HepG2 (cell line): ENCODE measurements around the gene CLPTM1L. TPM values are rescaled to one million over a fixed set of nuclear protein-coding genes. Genes with fewer than 3 reads are reported as not detected.

Source experiments
- ATF1 ChIP-seq: IDR thresholded peaks from 2 replicates; pipeline ENCODE4 v1.6.1; 2016; ENCODE audit warnings: mild to moderate bottlenecking, control low read depth
- CBX1 ChIP-seq: IDR thresholded peaks from one replicate; pipeline ENCODE4 v1.6.1; 2016; ENCODE audit warnings: antibody characterized with exemption, low read depth
- FOXO4 ChIP-seq: sonication (generic); formaldehyde crosslinking; conservative IDR thresholded peaks from 2 replicates; pipeline ENCODE4 v1.8.1; 2023; ENCODE audit warnings: missing genetic modification reagents
- HDAC6 ChIP-seq: fragments of 200-600 bp; sonication (generic); IDR thresholded peaks from 2 replicates; pipeline ENCODE4 v1.7.0; 2017; ENCODE audit warnings: mild to moderate bottlenecking, antibody characterized with exemption, low read length, low read depth
- KDM1A ChIP-seq: IDR thresholded peaks from 2 replicates; pipeline ENCODE4 v1.6.1; 2016; ENCODE audit warnings: missing compliant biosample characterization
- KLF6 ChIP-seq: IDR thresholded peaks from 2 replicates; pipeline ENCODE4 v1.8.0; 2016; ENCODE audit warnings: missing biosample characterization, missing genetic modification reagents
- KMT2B ChIP-seq: IDR thresholded peaks from 2 replicates; pipeline ENCODE4 v1.6.1; 2016; ENCODE audit warnings: missing genetic modification reagents, missing compliant biosample characterization
- NFKBIZ ChIP-seq: IDR thresholded peaks from 2 replicates; pipeline ENCODE4 v1.6.1; 2018; ENCODE audit warnings: missing genetic modification reagents, missing compliant biosample characterization
- NR2F1 ChIP-seq, 2 experiments: fragments of 450-650 bp in 1 of 2; formaldehyde crosslinking in 1 of 2; IDR thresholded peaks; 2 replicates each; pipeline versions ENCODE4 v1.5.0 to v1.6.1; 2016 to 2020; ENCODE audit warnings: mild to moderate bottlenecking in 1 of 2, missing compliant biosample characterization in 1 of 2, missing genetic modification reagents in 1 of 2, moderate library complexity in 1 of 2
- ONECUT2 ChIP-seq: sonication (generic); formaldehyde crosslinking; IDR thresholded peaks from 2 replicates; pipeline ENCODE4 v1.4.0; 2020; ENCODE audit warnings: missing genetic modification reagents
- PBX3 ChIP-seq: sonication (generic); formaldehyde crosslinking; IDR thresholded peaks from 2 replicates; pipeline ENCODE4 v1.8.1; 2023; ENCODE audit warnings: missing genetic modification reagents, inconsistent platforms, borderline replicate concordance
- RBFOX2 ChIP-seq: fragments of 200-400 bp; formaldehyde crosslinking; IDR thresholded peaks from 2 replicates; pipeline ENCODE4 v1.6.1; 2017; ENCODE audit warnings: low read depth, mild to moderate bottlenecking, low read length
- SIN3B ChIP-seq: fragments of 150-350 bp; IDR thresholded peaks from 2 replicates; pipeline ENCODE4 v1.6.1; 2014; ENCODE audit warnings: low read length
- TRAFD1 ChIP-seq: sonication (generic); formaldehyde crosslinking; IDR thresholded peaks from 2 replicates; pipeline ENCODE4 v1.5.1; 2020; ENCODE audit warnings: missing genetic modification reagents, mild to moderate bottlenecking, borderline replicate concordance
- ZBTB20 ChIP-seq: sonication (generic); formaldehyde crosslinking; IDR thresholded peaks from 2 replicates; pipeline ENCODE4 v1.8.1; 2023; ENCODE audit warnings: missing genetic modification reagents, low read depth, mild to moderate bottlenecking, borderline replicate concordance
- ZBTB25 ChIP-seq: IDR thresholded peaks from 2 replicates; pipeline ENCODE4 v1.6.1; 2018; ENCODE audit warnings: missing genetic modification reagents
- ZEB1 ChIP-seq: IDR thresholded peaks from 2 replicates; pipeline ENCODE4 v1.6.1; 2012; ENCODE audit warnings: mild to moderate bottlenecking, low read depth, inconsistent platforms; ENCODE audit not compliant: insufficient replicate concordance
- ZFP41 ChIP-seq: sonication (generic); formaldehyde crosslinking; IDR thresholded peaks from 2 replicates; pipeline ENCODE4 v1.4.0; 2020; ENCODE audit warnings: mild to moderate bottlenecking, missing genetic modification reagents, borderline replicate concordance
- ZNF335 ChIP-seq: sonication (generic); formaldehyde crosslinking; IDR thresholded peaks from 2 replicates; pipeline ENCODE4 v1.4.0; 2020; ENCODE audit warnings: missing genetic modification reagents
- ZNF563 ChIP-seq: sonication (generic); formaldehyde crosslinking; IDR thresholded peaks from 2 replicates; pipeline ENCODE4 v1.8.0; 2022; ENCODE audit warnings: mild to moderate bottlenecking, moderate library complexity, missing genetic modification reagents
- polyA plus RNA-seq, 8 experiments: library from polyadenylated mRNA; depleted of rRNA in 3 of 8; stranded (reverse) in 7 of 8; unstranded in 1 of 8; fragments of >200 nt; fragmentation: Illumina TruSeq in 4 of 8; extraction: Trizol in 4 of 8; gene quantifications; 2 replicates each; pipeline versions ENCODE4 v1.2.1 to v1.2.3, GENCODE V29; 2011 to 2016; ENCODE audit warnings: low read depth in 4 of 8, missing spikeins in 1 of 8, mixed read lengths in 1 of 8; ENCODE audit not compliant: insufficient read depth in 1 of 8
- total RNA-seq, 5 experiments: library from RNA; depleted of rRNA; stranded (reverse); fragments of >200 nt; fragmentation: Illumina TruSeq; extraction: Trizol; gene quantifications; 2 replicates each; pipeline ENCODE4 v1.2.3, GENCODE V29; 2016; ENCODE audit warnings: low read depth in 1 of 5
- TF ChIP-seq, protein P1 (sequence below): sonication (generic); formaldehyde crosslinking; IDR thresholded peaks from 2 replicates; pipeline ENCODE4 v1.5.0; 2020; ENCODE audit warnings: mild to moderate bottlenecking, missing genetic modification reagents

Gene CLPTM1L
- total and polyA plus RNA-seq, 2 of the 13 experiments (the other 11 are each of a cell fraction or from before 2014, with no cell fraction given): 80.3 to 124 TPM

GRCh38 chr5:1344975-1345838 lies at the start of gene CLPTM1L (continued):
- TF ChIP-seq SIN3B (peak; percentile 72; the same call in 1 of the 2 replicates), ONECUT2 (CRISPR knock-in tag) (no peak), NFKBIZ (CRISPR knock-in tag) (no peak), ZBTB20 (CRISPR knock-in tag) (no peak), FOXO4 (CRISPR knock-in tag) (no peak), KMT2B (CRISPR knock-in tag) (0 out of 2 replicates have a peak, but pooled peaks have one; percentile 1), ATF1 (CRISPR knock-in tag) (peak; percentile 81), PBX3 (CRISPR knock-in tag) (no peak), HDAC6 (no peak), ZEB1 (no peak), NR2F1 (CRISPR knock-in tag; IDR thresholded peaks at IDR 0.05) (peak; percentile 65 to 86; a peak in 3 of 4 replicates), ZBTB25 (no peak; the same call in 1 of the 2 replicates), TRAFD1 (CRISPR knock-in tag) (no peak), ZNF563 (CRISPR knock-in tag) (peak; percentile 71), CBX1 (no peak), ZFP41 (CRISPR knock-in tag) (no peak), RBFOX2 (peak; percentile 93), KLF6 (CRISPR knock-in tag) (0 out of 2 replicates have a peak, but pooled peaks have one; percentile 31), KDM1A (CRISPR knock-in tag) (no peak), ZNF335 (CRISPR knock-in tag) (no peak)
- TF ChIP-seq, protein P1, sequence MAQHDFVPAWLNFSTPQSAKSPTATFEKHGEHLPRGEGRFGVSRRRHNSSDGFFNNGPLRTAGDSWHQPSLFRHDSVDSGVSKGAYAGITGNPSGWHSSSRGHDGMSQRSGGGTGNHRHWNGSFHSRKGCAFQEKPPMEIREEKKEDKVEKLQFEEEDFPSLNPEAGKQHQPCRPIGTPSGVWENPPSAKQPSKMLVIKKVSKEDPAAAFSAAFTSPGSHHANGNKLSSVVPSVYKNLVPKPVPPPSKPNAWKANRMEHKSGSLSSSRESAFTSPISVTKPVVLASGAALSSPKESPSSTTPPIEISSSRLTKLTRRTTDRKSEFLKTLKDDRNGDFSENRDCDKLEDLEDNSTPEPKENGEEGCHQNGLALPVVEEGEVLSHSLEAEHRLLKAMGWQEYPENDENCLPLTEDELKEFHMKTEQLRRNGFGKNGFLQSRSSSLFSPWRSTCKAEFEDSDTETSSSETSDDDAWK (CRISPR knock-in tag): no peak
